ENCODE results near the gene CEP350. TPM values are rescaled to one million over a fixed set of nuclear protein-coding genes. Genes with fewer than 3 reads are reported as not detected.
A peak's percentile ranks its signal among the peaks of the same experiment; 100 is the strongest.
"Not testable (repeated sequence)": the region's sequence is repeated elsewhere in the genome, so short reads cannot be mapped to it uniquely, and the experiment has no call there.

The CEP350 gene
- total and polyA plus RNA-seq, 2 donors: 8.3 to 53.3 TPM

DNA sequence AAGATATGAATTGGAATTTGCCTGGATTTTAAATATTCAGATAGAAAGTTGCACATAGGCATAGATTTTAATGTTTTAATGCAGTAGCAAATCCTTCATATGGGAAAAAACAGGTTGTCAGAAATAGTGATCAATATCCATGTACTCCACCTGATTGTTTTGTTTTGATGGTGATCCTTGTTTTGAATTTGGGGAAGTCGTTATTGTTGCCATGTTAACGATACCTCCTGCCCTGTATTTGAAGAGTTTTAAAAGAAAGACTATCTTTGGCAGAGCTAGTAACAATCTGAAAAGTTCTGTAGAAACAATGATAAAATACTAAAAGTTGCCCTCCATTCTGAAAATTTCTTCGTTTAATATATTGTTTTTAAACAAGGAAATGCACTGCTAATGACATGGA, 1.1 kb downstream of the CEP350 start:
- peak overlapping the region; percentile 84 to 94 for H3K4me3 ChIP-seq (ENCODE audit: low read length in 2 of 2)
- no peaks in the 10 kb centered on the region for H3K36me3 ChIP-seq (ENCODE audit: control insufficient read depth in 2 of 2, insufficient read depth in 2 of 2, low read length in 1 of 2)
- no peak overlapping the region for H3K27ac ChIP-seq (ENCODE audit: low read depth in 1 of 2, low read length in 1 of 2)
- peak in 1 of 9 donors; percentile 21 for DNase-seq (ENCODE audit: low read depth in 6 of 9, low spot score in 9 of 9)
- H3K27me3 ChIP-seq (ENCODE audit: control insufficient read depth in 2 of 2, insufficient read depth in 1 of 2, low read length in 1 of 2): no peaks in the 10 kb centered on the region
- no peaks in the 10 kb centered on the region for H3K9me3 ChIP-seq (ENCODE audit: control insufficient read depth in 2 of 2, insufficient read depth in 1 of 2, low read length in 1 of 2)
- peaks cover 2 to 9% of the 10 kb centered on the region in 2 donors for H3K4me1 ChIP-seq (ENCODE audit: control insufficient read depth in 2 of 2, insufficient read depth in 2 of 2, low read length in 2 of 2)
- WGBS: 2% methylated on average over 3 of the region's 3 CpGs

DNA sequence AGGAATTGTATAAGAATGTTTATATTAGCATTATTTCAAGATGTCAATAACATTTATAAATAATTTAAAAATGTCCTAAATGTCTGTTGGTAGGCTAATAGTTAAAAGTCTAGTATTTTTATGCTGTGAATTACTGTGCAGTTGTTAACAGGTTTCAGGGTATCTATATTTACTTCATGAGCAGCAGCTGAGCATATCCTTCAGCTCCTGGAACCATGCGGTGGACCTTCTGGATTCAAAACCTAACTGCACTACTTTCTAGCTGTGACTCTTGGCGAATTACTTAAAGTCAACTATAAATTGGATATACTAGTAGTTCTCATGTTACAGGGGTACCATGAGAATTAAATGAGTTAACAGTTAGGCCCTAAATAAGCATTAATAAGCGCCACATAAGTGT, 3.7 kb downstream of the CEP350 start:
- no peaks in the 10 kb centered on the region for H3K27me3 ChIP-seq (ENCODE audit: control insufficient read depth in 2 of 2, insufficient read depth in 1 of 2, low read length in 1 of 2)
- H3K4me3 ChIP-seq (ENCODE audit: low read length in 2 of 2): no peak overlapping the region
- no peak for DNase-seq (ENCODE audit: low read depth in 6 of 9, low spot score in 9 of 9)
- peaks cover 2 to 6% of the 10 kb centered on the region in 2 donors for H3K4me1 ChIP-seq (ENCODE audit: control insufficient read depth in 2 of 2, insufficient read depth in 2 of 2, low read length in 2 of 2)
- 96% methylated on average over 3 of the region's 3 CpGs for WGBS
- no peak overlapping the region for H3K27ac ChIP-seq (ENCODE audit: low read depth in 1 of 2, low read length in 1 of 2)
- H3K9me3 ChIP-seq (ENCODE audit: control insufficient read depth in 2 of 2, insufficient read depth in 1 of 2, low read length in 1 of 2): peaks cover 0 to 4% of the 10 kb centered on the region in 2 donors
- no peaks in the 10 kb centered on the region for H3K36me3 ChIP-seq (ENCODE audit: control insufficient read depth in 2 of 2, insufficient read depth in 2 of 2, low read length in 1 of 2)

DNA sequence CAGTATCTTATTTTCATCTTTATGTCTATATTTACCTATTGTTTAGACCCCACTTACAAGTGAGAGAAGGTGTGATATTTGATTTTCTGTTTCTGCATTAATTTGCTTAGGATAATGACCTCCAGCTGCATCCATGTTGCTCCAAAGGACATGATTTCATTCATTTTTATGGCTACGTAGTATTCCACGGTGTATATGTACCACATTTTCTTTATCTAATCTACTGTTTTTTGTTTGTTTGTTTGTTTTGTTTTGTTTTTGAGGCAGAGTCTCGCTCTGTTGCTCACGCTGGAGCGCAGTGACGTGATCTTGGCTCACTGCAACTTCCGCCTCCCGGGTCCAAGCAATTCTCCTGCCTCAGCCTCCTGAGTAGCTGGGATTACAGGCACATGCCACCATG, 7.6 kb downstream of the CEP350 start:
- not testable (repeated sequence) for H3K4me1 ChIP-seq (ENCODE audit: control insufficient read depth in 2 of 2, insufficient read depth in 2 of 2, low read length in 2 of 2); H3K27ac ChIP-seq (ENCODE audit: low read depth in 1 of 2, low read length in 1 of 2); H3K4me3 ChIP-seq (ENCODE audit: low read length in 2 of 2); H3K27me3 ChIP-seq (ENCODE audit: control insufficient read depth in 2 of 2, insufficient read depth in 1 of 2, low read length in 1 of 2); H3K9me3 ChIP-seq (ENCODE audit: control insufficient read depth in 2 of 2, insufficient read depth in 1 of 2, low read length in 1 of 2); DNase-seq (ENCODE audit: low read depth in 6 of 9, low spot score in 9 of 9); H3K36me3 ChIP-seq (ENCODE audit: control insufficient read depth in 2 of 2, insufficient read depth in 2 of 2, low read length in 1 of 2)
- WGBS: 98% methylated on average over 8 of the region's 8 CpGs

DNA sequence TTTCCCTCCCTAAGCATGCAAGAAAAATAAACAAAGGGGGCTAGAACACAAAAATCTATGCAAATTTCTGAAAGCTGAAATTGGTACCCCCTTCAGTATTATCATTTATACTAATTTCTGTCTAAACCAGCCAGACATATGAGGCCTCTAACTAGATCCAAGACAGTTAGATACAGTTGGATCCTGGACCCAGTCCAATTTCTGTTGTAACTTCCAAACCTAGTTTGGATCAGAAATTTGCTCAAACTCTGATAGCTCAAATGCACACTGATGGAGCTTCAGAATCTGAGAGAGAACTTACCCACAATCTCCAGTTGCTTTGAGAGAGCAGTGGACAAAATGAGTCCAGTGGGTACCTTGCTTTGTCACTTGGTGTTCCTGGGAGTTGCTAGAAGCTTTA, 11.9 kb downstream of the CEP350 start:
- H3K9me3 ChIP-seq (ENCODE audit: control insufficient read depth in 2 of 2, insufficient read depth in 1 of 2, low read length in 1 of 2): peaks cover 0 to 11% of the 10 kb centered on the region in 2 donors
- H3K36me3 ChIP-seq (ENCODE audit: control insufficient read depth in 2 of 2, insufficient read depth in 2 of 2, low read length in 1 of 2): peaks cover 0 to 11% of the 10 kb centered on the region in 2 donors
- H3K27ac ChIP-seq (ENCODE audit: low read depth in 1 of 2, low read length in 1 of 2): no peak overlapping the region
- no peak overlapping the region for H3K4me3 ChIP-seq (ENCODE audit: low read length in 2 of 2)
- DNase-seq (ENCODE audit: low read depth in 6 of 9, low spot score in 9 of 9): no peak
- no peaks in the 10 kb centered on the region for H3K27me3 ChIP-seq (ENCODE audit: control insufficient read depth in 2 of 2, insufficient read depth in 1 of 2, low read length in 1 of 2)
- H3K4me1 ChIP-seq (ENCODE audit: control insufficient read depth in 2 of 2, insufficient read depth in 2 of 2, low read length in 2 of 2): no peaks in the 10 kb centered on the region

DNA sequence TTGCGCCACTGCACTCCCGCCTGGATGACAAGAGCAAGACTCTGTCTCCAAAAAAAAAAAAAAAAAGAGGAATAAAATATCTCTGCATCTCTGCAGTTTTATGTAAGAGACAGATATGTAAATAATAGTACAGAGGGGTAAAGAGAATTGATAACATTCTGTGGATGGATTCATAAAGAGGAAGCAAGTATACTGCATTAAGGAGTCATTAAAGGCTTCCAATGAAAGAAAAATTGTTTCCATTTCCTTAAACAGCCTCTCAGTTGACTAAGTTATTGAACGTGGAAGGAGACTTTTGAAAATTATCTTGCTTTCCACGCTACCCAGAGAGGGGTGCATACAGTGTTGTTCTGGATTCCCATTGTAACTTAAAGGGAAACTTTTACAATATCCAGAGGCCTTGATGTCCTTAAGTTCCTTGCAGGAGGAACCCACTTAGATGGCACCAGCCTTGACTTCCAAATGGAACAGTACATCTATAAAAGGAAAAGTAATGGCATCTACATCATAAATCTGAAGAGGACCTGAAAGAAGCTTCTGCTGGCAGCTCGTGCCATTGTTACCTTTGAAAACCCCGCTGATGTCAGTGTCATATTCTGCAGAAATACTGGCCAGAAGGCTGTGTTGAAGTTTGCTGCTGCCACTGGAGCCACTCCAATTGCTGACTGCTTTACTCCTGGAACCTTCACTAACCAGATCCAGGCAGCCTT, 13.8 kb downstream of the CEP350 start:
- H3K9me3 ChIP-seq (ENCODE audit: control insufficient read depth in 2 of 2, insufficient read depth in 1 of 2, low read length in 1 of 2): peaks cover 0 to 7% of the 10 kb centered on the region in 2 donors
- WGBS: 96% methylated on average over 6 of the region's 6 CpGs
- no peaks in the 10 kb centered on the region for H3K27me3 ChIP-seq (ENCODE audit: control insufficient read depth in 2 of 2, insufficient read depth in 1 of 2, low read length in 1 of 2)
- no peak overlapping the region for H3K27ac ChIP-seq (ENCODE audit: low read depth in 1 of 2, low read length in 1 of 2)
- no peaks in the 10 kb centered on the region for H3K4me1 ChIP-seq (ENCODE audit: control insufficient read depth in 2 of 2, insufficient read depth in 2 of 2, low read length in 2 of 2)
- peaks cover 0 to 11% of the 10 kb centered on the region in 2 donors for H3K36me3 ChIP-seq (ENCODE audit: control insufficient read depth in 2 of 2, insufficient read depth in 2 of 2, low read length in 1 of 2)
- no peak for DNase-seq (ENCODE audit: low read depth in 6 of 9, low spot score in 9 of 9)
- H3K4me3 ChIP-seq (ENCODE audit: low read length in 2 of 2): no peak overlapping the region

DNA sequence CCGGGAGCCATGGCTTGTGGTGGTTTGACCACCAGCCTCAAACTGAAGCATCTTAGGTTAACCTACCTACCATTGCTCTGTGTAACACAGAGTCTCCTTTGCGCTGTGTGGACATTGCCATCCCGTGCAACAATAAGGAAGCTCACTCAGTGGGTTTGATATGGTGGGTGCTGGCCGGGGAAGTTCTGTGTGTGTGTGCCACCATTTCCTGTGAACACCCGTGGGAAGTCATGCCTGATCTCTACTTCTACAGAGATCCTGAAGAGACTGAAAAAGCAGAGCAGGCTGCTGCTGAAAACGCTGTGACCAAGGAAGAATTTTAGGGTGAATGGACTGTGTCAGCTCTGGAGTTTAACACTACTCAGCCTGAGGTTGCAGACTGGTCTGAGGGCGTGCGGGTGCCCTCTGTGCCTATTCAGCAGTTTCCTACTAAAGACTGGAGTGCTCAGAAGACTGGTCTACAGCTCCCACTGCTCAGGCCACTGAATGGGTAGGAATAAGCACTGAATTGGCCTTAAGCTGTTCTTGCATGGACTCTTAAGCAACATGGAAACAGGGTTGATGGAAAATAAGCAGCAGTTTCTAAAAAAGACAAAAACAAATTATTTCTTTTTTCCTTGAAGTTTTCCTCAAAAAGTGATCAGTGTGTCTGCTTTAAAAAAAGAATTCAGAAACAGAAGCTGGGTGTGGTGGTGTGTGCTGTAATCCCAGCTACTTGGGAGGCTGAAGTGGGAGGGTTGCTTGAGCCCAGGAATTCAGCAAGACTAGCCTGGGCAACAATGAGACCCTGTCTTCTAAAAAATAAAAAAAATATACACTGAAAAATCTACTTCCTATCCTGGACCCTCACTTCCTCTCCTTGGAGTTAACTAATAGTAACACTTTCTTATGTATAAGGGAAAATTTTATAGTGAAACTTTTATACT, 14.6 kb downstream of the CEP350 start:
- Histone ChIP-seq H3K9me3 (ENCODE audit: control insufficient read depth in 2 of 2, insufficient read depth in 1 of 2, low read length in 1 of 2) (peaks cover 0 to 7% of the 10 kb centered on the region in 2 donors), H3K36me3 (ENCODE audit: control insufficient read depth in 2 of 2, insufficient read depth in 2 of 2, low read length in 1 of 2) (peaks cover 0 to 11% of the 10 kb centered on the region in 2 donors), H3K27ac (ENCODE audit: low read depth in 1 of 2, low read length in 1 of 2) (no peak overlapping the region), H3K4me3 (ENCODE audit: low read length in 2 of 2) (no peak overlapping the region), H3K4me1 (ENCODE audit: control insufficient read depth in 2 of 2, insufficient read depth in 2 of 2, low read length in 2 of 2) (no peaks in the 10 kb centered on the region), H3K27me3 (ENCODE audit: control insufficient read depth in 2 of 2, insufficient read depth in 1 of 2, low read length in 1 of 2) (no peaks in the 10 kb centered on the region)
- 80% methylated on average over 8 of the region's 8 CpGs for WGBS
- DNase-seq (ENCODE audit: low read depth in 6 of 9, low spot score in 9 of 9): no peak

DNA sequence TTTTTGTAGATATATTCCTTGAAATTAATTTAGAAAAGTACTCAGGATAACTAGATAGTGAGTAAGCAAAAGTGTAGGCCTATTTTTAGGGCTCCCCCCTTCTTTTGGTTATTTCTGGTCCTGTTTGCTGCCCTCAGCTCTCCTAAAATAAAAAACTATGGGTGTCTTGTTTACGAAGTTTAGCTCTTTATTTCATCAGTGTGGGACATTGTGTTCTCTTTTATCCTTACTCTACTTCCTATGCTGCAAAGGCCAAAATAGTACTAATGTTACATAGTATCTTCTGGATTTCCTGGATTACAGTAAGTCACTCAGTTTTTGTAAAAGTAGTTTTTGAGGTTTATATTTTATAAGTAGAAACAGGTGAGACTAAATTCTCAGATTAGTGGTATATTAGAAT, 15.4 kb downstream of the CEP350 start:
- no peaks in the 10 kb centered on the region for H3K27me3 ChIP-seq (ENCODE audit: control insufficient read depth in 2 of 2, insufficient read depth in 1 of 2, low read length in 1 of 2)
- peaks cover 0 to 11% of the 10 kb centered on the region in 2 donors for H3K36me3 ChIP-seq (ENCODE audit: control insufficient read depth in 2 of 2, insufficient read depth in 2 of 2, low read length in 1 of 2)
- H3K27ac ChIP-seq (ENCODE audit: low read depth in 1 of 2, low read length in 1 of 2): no peak overlapping the region
- H3K4me3 ChIP-seq (ENCODE audit: low read length in 2 of 2): no peak overlapping the region
- 81% methylated on average over 1 of the region's 1 CpG for WGBS
- H3K9me3 ChIP-seq (ENCODE audit: control insufficient read depth in 2 of 2, insufficient read depth in 1 of 2, low read length in 1 of 2): peaks cover 0 to 7% of the 10 kb centered on the region in 2 donors
- DNase-seq (ENCODE audit: low read depth in 6 of 9, low spot score in 9 of 9): no peak
- no peaks in the 10 kb centered on the region for H3K4me1 ChIP-seq (ENCODE audit: control insufficient read depth in 2 of 2, insufficient read depth in 2 of 2, low read length in 2 of 2)

DNA sequence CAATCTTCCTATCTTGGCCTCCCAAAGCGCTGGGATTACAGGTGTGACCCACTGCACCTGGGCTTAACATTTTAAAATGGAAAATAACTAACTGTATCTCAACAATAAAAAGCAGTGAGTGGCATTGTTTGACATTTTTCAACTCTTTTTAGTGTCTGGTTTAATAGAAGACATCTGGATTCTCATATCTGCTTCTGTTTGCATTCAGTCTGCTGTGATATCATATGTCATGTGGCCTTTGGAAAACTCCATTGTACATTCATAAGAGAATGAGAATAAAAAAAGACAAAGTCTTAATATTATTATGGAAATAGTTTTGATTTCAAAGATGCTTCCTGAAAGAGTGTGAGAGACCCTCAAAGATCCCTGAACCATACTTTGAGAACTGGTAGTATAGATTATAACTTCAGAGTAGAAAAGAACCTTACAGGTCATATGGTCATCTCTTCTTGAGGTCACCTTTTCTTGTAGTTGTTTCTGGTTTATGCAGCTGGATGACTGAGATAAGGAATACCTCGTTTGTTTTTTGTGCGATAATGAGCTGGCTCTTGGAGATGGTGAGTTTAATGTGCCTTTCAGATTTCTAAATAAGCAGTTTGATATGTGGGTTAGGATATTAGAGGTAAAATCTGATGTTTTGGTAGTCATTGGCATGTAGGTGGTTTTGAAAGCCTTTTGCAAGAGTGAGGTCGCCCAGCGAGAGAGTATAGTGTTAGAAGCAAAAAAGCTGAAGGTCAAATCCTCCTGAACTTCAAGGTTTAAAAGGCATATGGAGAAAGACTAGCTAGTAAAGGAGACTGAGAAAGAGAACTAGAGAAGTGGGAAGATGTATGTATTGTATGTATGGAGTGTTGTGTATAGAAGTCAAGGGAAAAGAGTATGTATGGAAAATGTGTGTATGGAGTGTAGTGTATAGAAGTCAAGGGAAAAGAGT, 17.2 kb downstream of the CEP350 start:
- no peaks in the 10 kb centered on the region for H3K4me1 ChIP-seq (ENCODE audit: control insufficient read depth in 2 of 2, insufficient read depth in 2 of 2, low read length in 2 of 2)

More for the DNA sequence above, 17.2 kb downstream of the CEP350 start:
- DNase-seq (ENCODE audit: low read depth in 6 of 9, low spot score in 9 of 9): no peak
- no peak overlapping the region for H3K27ac ChIP-seq (ENCODE audit: low read depth in 1 of 2, low read length in 1 of 2)
- peaks cover 0 to 8% of the 10 kb centered on the region in 2 donors for H3K36me3 ChIP-seq (ENCODE audit: control insufficient read depth in 2 of 2, insufficient read depth in 2 of 2, low read length in 1 of 2)
- no peaks in the 10 kb centered on the region for H3K27me3 ChIP-seq (ENCODE audit: control insufficient read depth in 2 of 2, insufficient read depth in 1 of 2, low read length in 1 of 2)
- peaks cover 0 to 4% of the 10 kb centered on the region in 2 donors for H3K9me3 ChIP-seq (ENCODE audit: control insufficient read depth in 2 of 2, insufficient read depth in 1 of 2, low read length in 1 of 2)
- WGBS: 80% methylated on average over 5 of the region's 5 CpGs
- no peak overlapping the region for H3K4me3 ChIP-seq (ENCODE audit: low read length in 2 of 2)

Data from thymus (tissue), 11 donors.